Fibroblast of the aortic adventitia (primary cell): ENCODE measurements around the gene ATP2C1. TPM values are rescaled to one million over a fixed set of nuclear protein-coding genes. Genes with fewer than 3 reads are reported as not detected.
A peak's percentile ranks its signal among the peaks of the same experiment; 100 is the strongest.
"Not testable (repeated sequence)": the region's sequence is repeated elsewhere in the genome, so short reads cannot be mapped to it uniquely, and the experiment has no call there.

Experiments used
- DNase-seq: peaks from one replicate; pipeline ENCODE4 v3.0.0-alpha.2; 2010; ENCODE audit warnings: low read depth
- H3K4me3 ChIP-seq: 2 replicates; pipeline ENCODE4 v1.5.1; 2011; ENCODE audit warnings: low read depth, mild to moderate bottlenecking, control low read depth, low read length, moderate library complexity
- CTCF ChIP-seq: IDR thresholded peaks from 2 replicates; pipeline ENCODE4 v1.5.1; 2011; ENCODE audit warnings: mild to moderate bottlenecking, low read length, control low read depth, inconsistent platforms; ENCODE audit not compliant: insufficient read depth
- total RNA-seq: library from RNA; depleted of rRNA; stranded (reverse); fragments of >200 nt; gene quantifications from 2 replicates; pipeline ENCODE4 v1.2.3, GENCODE V29; 2012; ENCODE audit warnings: low replicate concordance

The ATP2C1 gene
- total RNA-seq, 1 donor, result 73.2 TPM

DNA sequence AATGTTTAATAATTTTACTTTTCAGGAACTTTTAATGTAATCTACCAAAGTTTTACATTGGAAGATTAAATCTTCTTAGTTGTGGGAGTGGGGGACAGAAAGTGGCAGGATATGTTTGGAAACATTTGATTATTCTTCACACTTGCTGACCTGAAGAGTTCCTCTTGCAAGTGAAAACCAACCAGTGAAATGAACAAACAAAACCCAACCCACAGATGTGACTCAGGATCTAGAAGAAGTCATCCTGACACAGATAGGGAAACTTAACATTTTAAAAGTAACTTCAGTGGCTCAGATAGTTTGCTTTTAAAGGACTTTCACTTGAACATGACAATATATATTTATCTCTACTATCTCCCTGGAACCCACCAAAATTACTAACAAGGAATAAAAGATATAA lies 77.3 kb downstream of the ATP2C1 start:
- TF ChIP-seq CTCF, result no peak
- no peak overlapping the region for H3K4me3 ChIP-seq
- no peak for DNase-seq

DNA sequence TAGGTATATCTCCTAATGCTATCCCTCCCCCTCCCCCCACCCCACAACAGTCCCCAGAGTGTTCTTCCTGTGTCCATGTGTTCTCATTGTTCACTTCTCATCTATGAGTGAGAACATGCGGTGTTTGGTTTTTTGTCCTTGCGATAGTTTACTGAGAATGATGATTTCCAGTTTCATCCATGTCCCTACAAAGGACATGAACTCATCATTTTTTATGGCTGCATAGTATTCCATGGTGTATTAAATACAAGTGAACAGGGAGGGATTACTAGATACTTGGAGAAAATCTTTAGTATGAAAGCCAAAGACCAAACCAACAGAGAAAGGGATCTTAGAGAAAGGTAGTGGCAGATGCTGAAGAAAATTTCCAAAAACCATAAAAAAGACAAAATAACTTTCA lies 78.7 kb downstream of the ATP2C1 start:
- H3K4me3 ChIP-seq, DNase-seq: not testable (repeated sequence)

DNA sequence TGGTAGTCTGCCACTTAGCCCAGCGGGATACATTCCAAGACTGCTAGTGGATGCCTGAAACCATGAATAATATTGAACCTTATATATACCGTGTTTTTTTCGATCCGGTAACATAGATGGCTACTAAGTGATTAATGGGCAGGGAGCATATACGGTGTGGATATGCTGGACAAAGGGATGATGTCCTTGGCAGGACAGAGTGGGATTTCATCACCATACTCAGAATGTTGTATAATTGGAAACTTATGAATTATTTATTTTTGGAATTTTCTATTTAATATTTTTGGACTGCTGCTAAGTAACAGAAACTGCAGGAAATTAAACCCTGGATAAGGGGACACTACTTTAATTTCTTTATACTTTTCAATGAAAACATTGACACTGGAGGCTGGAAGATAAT lies 79.5 kb downstream of the ATP2C1 start:
- H3K4me3 ChIP-seq, result no peak overlapping the region
- DNase-seq, result peak; percentile 49
- TF ChIP-seq CTCF, result no peak

DNA sequence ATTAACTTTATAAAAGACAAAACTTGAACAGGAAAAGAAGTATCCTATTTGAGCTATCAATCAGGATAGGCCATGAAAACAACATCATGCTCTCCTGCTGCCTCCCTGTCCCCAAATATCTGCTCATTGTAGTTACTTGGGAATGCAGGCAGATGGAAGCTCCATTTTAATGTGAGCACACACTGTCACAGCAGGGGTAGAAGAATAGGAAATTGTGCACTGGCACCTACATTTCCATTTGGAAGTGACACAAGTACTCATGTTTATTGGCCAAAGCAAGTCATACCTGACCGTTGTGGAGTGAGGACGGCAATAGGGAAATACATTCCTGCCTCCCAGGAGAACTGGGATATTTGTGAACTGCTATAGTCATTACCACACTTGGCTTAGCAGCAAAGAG lies 80.3 kb downstream of the ATP2C1 start:
- no peak for DNase-seq
- no peak overlapping the region for H3K4me3 ChIP-seq
- no peak for TF ChIP-seq CTCF

- no peak overlapping the region for H3K4me3 ChIP-seq
- no peak for TF ChIP-seq CTCF
- DNase-seq, result no peak
These were observed 81.4 kb downstream of the ATP2C1 start for GRCh38 chr3:130975251-130975650.

DNA sequence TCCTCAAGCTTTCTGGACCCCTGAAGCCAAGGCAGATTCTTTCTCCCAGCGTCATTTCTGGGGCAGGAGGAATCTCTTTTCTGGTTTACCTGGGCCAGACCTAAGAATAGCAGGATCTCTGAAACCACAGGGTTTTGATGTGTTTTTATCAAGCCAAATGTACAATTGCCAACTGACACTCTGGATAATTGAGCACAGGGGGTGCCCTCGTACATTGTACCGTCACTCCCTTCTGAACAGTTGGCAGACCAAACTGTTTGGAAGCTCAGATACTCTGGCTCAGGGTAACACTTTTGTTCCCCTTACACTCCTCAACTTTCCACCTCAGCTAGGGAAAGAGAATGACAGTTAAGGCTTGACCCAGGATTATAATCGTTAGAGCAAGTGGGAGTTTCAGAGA lies 82.8 kb downstream of the ATP2C1 start:
- DNase-seq, result no peak
- no peak for TF ChIP-seq CTCF
- H3K4me3 ChIP-seq, result no peak overlapping the region

DNA sequence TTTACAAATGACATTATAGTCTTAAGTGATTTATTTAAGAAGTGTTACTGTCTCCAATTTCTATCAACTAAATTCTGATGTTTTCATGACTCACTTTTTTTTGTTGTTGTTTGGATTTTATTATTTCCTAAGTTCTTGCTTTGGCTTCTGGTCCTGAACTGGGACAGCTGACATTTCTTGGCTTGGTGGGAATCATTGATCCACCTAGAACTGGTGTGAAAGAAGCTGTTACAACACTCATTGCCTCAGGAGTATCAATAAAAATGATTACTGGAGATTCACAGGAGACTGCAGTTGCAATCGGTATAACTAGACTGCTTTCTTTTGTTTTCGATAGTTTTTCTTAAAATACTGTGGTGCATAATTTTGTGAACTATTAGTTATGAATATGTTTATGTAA lies 85.2 kb downstream of the ATP2C1 start:
- no peak for DNase-seq
- TF ChIP-seq CTCF, result no peak
- H3K4me3 ChIP-seq, result no peak overlapping the region
